Ishikawa (cell line): Measurements from ENCODE around the gene GPD1L.

Experiments used
- CEBPB ChIP-seq: IDR thresholded peaks from 2 replicates; pipeline ENCODE4 v1.6.1; 2012
- CREB1 ChIP-seq: IDR thresholded peaks from 2 replicates; pipeline ENCODE4 v1.6.1; 2012; ENCODE audit warnings: low read depth
- EGR1 ChIP-seq: IDR thresholded peaks from 2 replicates; pipeline ENCODE4 v1.6.1; 2012
- EP300 ChIP-seq: IDR thresholded peaks from 2 replicates; pipeline ENCODE4 v1.6.1; 2012; ENCODE audit warnings: borderline replicate concordance
- FOXM1 ChIP-seq: IDR thresholded peaks from 2 replicates; pipeline ENCODE4 v1.6.1; 2012; ENCODE audit warnings: low read depth, borderline replicate concordance
- NFIC ChIP-seq: IDR thresholded peaks from 2 replicates; pipeline ENCODE4 v1.6.1; 2012
- TAF1 ChIP-seq: IDR thresholded peaks from 2 replicates; pipeline ENCODE4 v1.6.1; 2012; ENCODE audit warnings: low read depth, mild to moderate bottlenecking
- TEAD4 ChIP-seq: IDR thresholded peaks from 2 replicates; pipeline ENCODE4 v1.6.1; 2012
- ZBTB7A ChIP-seq: IDR thresholded peaks from 2 replicates; pipeline ENCODE4 v1.6.1; 2012; ENCODE audit warnings: low read depth
- TF ChIP-seq, protein P1 (sequence below): IDR thresholded peaks from 2 replicates; pipeline ENCODE4 v1.6.1; 2012; ENCODE audit warnings: low read depth, mild to moderate bottlenecking
- TF ChIP-seq, protein P2 (sequence below): IDR thresholded peaks from 2 replicates; pipeline ENCODE4 v1.6.1; 2012

Gene GPD1L

DNA sequence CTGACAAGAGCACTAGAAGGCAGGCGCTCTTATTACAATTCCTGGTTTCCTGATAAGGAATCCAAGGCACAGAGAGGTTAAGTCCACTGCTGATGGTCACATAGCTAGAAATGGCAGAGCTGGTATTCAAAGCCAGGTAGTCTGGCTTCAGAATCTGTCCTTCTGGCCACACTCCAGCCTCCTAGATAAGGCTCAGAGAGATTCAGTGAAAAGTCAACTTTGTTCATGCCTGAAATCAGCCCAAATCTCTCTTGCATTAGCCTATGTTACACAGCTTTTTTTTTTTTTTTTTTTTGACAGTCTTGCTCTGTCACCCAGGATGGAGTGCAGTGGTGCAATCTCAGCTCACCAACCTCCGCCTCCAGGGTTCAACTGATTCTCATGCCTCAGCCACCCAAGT, 110.9 kb downstream of the GPD1L start:
- no peak for TF ChIP-seq CREB1
- TF ChIP-seq EGR1 = no peak
- TF ChIP-seq ZBTB7A = no peak
- TF ChIP-seq, protein P1, sequence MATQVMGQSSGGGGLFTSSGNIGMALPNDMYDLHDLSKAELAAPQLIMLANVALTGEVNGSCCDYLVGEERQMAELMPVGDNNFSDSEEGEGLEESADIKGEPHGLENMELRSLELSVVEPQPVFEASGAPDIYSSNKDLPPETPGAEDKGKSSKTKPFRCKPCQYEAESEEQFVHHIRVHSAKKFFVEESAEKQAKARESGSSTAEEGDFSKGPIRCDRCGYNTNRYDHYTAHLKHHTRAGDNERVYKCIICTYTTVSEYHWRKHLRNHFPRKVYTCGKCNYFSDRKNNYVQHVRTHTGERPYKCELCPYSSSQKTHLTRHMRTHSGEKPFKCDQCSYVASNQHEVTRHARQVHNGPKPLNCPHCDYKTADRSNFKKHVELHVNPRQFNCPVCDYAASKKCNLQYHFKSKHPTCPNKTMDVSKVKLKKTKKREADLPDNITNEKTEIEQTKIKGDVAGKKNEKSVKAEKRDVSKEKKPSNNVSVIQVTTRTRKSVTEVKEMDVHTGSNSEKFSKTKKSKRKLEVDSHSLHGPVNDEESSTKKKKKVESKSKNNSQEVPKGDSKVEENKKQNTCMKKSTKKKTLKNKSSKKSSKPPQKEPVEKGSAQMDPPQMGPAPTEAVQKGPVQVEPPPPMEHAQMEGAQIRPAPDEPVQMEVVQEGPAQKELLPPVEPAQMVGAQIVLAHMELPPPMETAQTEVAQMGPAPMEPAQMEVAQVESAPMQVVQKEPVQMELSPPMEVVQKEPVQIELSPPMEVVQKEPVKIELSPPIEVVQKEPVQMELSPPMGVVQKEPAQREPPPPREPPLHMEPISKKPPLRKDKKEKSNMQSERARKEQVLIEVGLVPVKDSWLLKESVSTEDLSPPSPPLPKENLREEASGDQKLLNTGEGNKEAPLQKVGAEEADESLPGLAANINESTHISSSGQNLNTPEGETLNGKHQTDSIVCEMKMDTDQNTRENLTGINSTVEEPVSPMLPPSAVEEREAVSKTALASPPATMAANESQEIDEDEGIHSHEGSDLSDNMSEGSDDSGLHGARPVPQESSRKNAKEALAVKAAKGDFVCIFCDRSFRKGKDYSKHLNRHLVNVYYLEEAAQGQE = no peak
- TF ChIP-seq NFIC = no peak
- TF ChIP-seq CEBPB = no peak
- TF ChIP-seq FOXM1 = no peak
- no peak for TF ChIP-seq EP300
- no peak for TF ChIP-seq TAF1
- TF ChIP-seq, protein P2, sequence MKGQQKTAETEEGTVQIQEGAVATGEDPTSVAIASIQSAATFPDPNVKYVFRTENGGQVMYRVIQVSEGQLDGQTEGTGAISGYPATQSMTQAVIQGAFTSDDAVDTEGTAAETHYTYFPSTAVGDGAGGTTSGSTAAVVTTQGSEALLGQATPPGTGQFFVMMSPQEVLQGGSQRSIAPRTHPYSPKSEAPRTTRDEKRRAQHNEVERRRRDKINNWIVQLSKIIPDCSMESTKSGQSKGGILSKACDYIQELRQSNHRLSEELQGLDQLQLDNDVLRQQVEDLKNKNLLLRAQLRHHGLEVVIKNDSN = no peak
- TF ChIP-seq TEAD4 = no peak
